AG10803 (cell line): Measurements from ENCODE around the gene PTBP2.
A peak's percentile ranks its signal among the peaks of the same experiment; 100 is the strongest.

Experiments used
- DNase-seq: peaks from one replicate; pipeline ENCODE4 v3.0.0; 2010; ENCODE audit warnings: low read depth
- H3K4me3 ChIP-seq: 2 replicates; pipeline ENCODE4 v1.5.1; 2011; ENCODE audit warnings: mild to moderate bottlenecking, low read length, control low read depth
- TF ChIP-seq, protein P1 (sequence below): conservative IDR thresholded peaks from 2 replicates; pipeline ENCODE4 v1.5.1; 2011; ENCODE audit warnings: mild to moderate bottlenecking, low read length, control low read depth, inconsistent platforms

PTBP2 gene

GRCh38 chr1:96727860-96728259, 6.3 kb downstream of the PTBP2 start:
- TF ChIP-seq, protein P1, sequence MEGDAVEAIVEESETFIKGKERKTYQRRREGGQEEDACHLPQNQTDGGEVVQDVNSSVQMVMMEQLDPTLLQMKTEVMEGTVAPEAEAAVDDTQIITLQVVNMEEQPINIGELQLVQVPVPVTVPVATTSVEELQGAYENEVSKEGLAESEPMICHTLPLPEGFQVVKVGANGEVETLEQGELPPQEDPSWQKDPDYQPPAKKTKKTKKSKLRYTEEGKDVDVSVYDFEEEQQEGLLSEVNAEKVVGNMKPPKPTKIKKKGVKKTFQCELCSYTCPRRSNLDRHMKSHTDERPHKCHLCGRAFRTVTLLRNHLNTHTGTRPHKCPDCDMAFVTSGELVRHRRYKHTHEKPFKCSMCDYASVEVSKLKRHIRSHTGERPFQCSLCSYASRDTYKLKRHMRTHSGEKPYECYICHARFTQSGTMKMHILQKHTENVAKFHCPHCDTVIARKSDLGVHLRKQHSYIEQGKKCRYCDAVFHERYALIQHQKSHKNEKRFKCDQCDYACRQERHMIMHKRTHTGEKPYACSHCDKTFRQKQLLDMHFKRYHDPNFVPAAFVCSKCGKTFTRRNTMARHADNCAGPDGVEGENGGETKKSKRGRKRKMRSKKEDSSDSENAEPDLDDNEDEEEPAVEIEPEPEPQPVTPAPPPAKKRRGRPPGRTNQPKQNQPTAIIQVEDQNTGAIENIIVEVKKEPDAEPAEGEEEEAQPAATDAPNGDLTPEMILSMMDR: no peak

GRCh38 chr1:96730574-96731298, 9.2 kb downstream of the PTBP2 start:
- TF ChIP-seq, protein P1: no peak
- no peak overlapping the region for H3K4me3 ChIP-seq
- DNase-seq: peak; percentile 13

More at GRCh38 chr1:96727860-96728259, 6.3 kb downstream of the PTBP2 start:
- no peak overlapping the region for H3K4me3 ChIP-seq
- DNase-seq: no peak

- H3K4me3 ChIP-seq: no peak overlapping the region
- TF ChIP-seq, protein P1: no peak
- no peak for DNase-seq
Observed at GRCh38 chr1:96741335-96741734, 19.8 kb downstream of the PTBP2 start.

GRCh38 chr1:96746440-96747420, 25.1 kb downstream of the PTBP2 start:
- no peak for DNase-seq
- no peak overlapping the region for H3K4me3 ChIP-seq
- TF ChIP-seq, protein P1: no peak

GRCh38 chr1:96747565-96747964, 26.0 kb downstream of the PTBP2 start:
- TF ChIP-seq, protein P1: no peak
- H3K4me3 ChIP-seq: no peak overlapping the region
- no peak for DNase-seq

DNA sequence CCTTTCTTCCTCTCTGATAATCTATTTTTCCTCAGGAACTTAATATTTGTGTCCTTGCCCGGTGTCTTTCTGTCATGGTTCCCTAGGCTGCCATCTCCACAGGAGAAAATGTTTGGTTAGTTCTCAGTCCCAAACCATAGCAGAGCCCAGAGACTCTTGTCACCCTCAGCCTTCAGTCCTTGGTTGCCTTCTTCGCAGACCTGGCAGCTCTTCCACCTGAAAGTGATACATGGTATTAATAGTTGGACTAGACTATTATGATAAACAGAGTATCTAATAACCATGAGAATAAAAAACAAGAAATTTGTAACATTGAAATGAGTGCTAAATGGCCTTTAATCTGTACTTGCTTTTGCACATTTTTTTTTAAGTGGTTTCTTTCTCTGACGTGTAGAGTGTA, 26.5 kb downstream of the PTBP2 start:
- no peak overlapping the region for H3K4me3 ChIP-seq
- DNase-seq: no peak
- TF ChIP-seq, protein P1: no peak

- TF ChIP-seq, protein P1: no peak
- no peak for DNase-seq
- no peak overlapping the region for H3K4me3 ChIP-seq
Observed at GRCh38 chr1:96749618-96750017, 28.0 kb downstream of the PTBP2 start.
